K562 (cell line): ENCODE data around the gene RNF215.

Source experiments
- EP300 ChIP-seq: IDR thresholded peaks from 2 replicates; pipeline ENCODE4 v1.6.1; 2012; ENCODE audit warnings: low read length, improper control_type of control experiment
- EZH2 ChIP-seq: IDR thresholded peaks from 2 replicates; pipeline ENCODE4 v1.6.1; 2012; ENCODE audit warnings: low read depth, mild to moderate bottlenecking, inconsistent platforms, low read length, borderline replicate concordance
- SP1 ChIP-seq: sonication (generic); formaldehyde crosslinking; IDR thresholded peaks from 2 replicates; pipeline ENCODE4 v1.8.1; 2022; ENCODE audit warnings: mild to moderate bottlenecking, missing genetic modification reagents
- STAG1 ChIP-seq: sonication (generic); formaldehyde crosslinking; IDR thresholded peaks from 2 replicates; pipeline ENCODE4 v1.5.0; 2020; ENCODE audit warnings: missing genetic modification reagents, borderline replicate concordance
- TF ChIP-seq, protein P1 (sequence below): IDR thresholded peaks from 2 replicates; pipeline ENCODE4 v1.6.1; 2011; ENCODE audit not compliant: insufficient read length; ENCODE audit errors: extremely low read depth
- TF ChIP-seq, protein P2 (sequence below), 3 experiments: IDR thresholded peaks in 2 of 3; conservative IDR thresholded peaks in 1 of 3; 2 replicates each; pipeline ENCODE4 v1.5.1; 2011 to 2012; ENCODE audit warnings: low read length in 3 of 3, mild to moderate bottlenecking in 3 of 3, control low read depth in 2 of 3, improper control_type of control experiment in 1 of 3, inconsistent platforms in 1 of 3, low read depth in 1 of 3, mixed read lengths in 1 of 3, moderate library complexity in 1 of 3; ENCODE audit not compliant: insufficient read depth in 2 of 3

DNA sequence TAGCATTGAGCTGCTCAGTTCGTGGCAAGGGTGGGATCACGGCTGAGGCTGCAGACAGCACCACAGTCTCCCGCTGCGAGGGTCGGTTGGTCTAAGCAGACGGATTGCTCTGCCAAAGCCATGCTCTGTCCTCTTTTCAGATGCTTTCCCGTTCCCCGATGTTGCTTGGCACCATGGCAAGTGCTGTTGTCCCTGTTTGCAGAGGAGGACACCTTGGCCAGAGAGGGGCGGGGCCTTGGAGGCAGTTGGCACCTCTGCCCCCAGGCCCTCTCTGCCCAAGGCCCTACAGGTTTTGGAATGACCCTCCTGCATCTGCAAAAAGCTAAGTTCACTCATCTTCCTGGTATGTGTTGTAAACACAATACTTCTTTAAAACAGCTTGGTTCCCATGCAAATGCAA lies 18.8 kb downstream of the RNF215 start:
- TF ChIP-seq EP300 (no peak), EZH2 (no peak), STAG1 (CRISPR knock-in tag) (no peak), SP1 (CRISPR knock-in tag) (no peak)
- TF ChIP-seq, protein P1, sequence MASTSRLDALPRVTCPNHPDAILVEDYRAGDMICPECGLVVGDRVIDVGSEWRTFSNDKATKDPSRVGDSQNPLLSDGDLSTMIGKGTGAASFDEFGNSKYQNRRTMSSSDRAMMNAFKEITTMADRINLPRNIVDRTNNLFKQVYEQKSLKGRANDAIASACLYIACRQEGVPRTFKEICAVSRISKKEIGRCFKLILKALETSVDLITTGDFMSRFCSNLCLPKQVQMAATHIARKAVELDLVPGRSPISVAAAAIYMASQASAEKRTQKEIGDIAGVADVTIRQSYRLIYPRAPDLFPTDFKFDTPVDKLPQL, result no peak
- TF ChIP-seq, protein P2, sequence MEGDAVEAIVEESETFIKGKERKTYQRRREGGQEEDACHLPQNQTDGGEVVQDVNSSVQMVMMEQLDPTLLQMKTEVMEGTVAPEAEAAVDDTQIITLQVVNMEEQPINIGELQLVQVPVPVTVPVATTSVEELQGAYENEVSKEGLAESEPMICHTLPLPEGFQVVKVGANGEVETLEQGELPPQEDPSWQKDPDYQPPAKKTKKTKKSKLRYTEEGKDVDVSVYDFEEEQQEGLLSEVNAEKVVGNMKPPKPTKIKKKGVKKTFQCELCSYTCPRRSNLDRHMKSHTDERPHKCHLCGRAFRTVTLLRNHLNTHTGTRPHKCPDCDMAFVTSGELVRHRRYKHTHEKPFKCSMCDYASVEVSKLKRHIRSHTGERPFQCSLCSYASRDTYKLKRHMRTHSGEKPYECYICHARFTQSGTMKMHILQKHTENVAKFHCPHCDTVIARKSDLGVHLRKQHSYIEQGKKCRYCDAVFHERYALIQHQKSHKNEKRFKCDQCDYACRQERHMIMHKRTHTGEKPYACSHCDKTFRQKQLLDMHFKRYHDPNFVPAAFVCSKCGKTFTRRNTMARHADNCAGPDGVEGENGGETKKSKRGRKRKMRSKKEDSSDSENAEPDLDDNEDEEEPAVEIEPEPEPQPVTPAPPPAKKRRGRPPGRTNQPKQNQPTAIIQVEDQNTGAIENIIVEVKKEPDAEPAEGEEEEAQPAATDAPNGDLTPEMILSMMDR (IDR thresholded peaks at IDR 0.05 in 2 of 3, conservative IDR thresholded peaks at IDR 0.05 in 1 of 3; ENCODE audit: insufficient read depth in 2 of 3, low read depth in 1 of 3, low read length in 3 of 3), result no peak
